GM21423 (cell line): ENCODE data around the gene SFTPB.
"Not testable (repeated sequence)": the region's sequence is repeated elsewhere in the genome, so short reads cannot be mapped to it uniquely, and the experiment has no call there.

Experiments used
- ATAC-seq: cut with Tn5 transposase; IDR thresholded peaks from one replicate; pipeline ENCODE4 v1.9.1; 2021; ENCODE audit warnings: mild to moderate bottlenecking, moderate library complexity; ENCODE audit not compliant: unreplicated experiment

SFTPB gene

GRCh38 chr2:85668009-85668856 is at the start of gene SFTPB:
TSS of gene SFTPB (minus strand) at chr2:85668199. CDS start at chr2:85668183, 16 bp downstream.
- no peak for ATAC-seq

GRCh38 chr2:85717308-85718008 is 49.5 kb upstream of the SFTPB start:
- ATAC-seq: no peak

GRCh38 chr2:85716346-85716914 is 48.4 kb upstream of the SFTPB start:
- ATAC-seq: no peak

- ATAC-seq: no peak
These were observed 46.8 kb upstream of the SFTPB start for GRCh38 chr2:85714841-85715240.

- not testable (repeated sequence) for ATAC-seq
These were observed 46.4 kb upstream of the SFTPB start for GRCh38 chr2:85714421-85714820.

GRCh38 chr2:85713836-85714235 is 45.8 kb upstream of the SFTPB start:
- ATAC-seq: no peak

GRCh38 chr2:85712849-85713612 is 45.0 kb upstream of the SFTPB start:
- no peak for ATAC-seq

- ATAC-seq: no peak
These were observed 44.3 kb upstream of the SFTPB start for GRCh38 chr2:85712336-85712735.

GRCh38 chr2:85711578-85712060 is 43.6 kb upstream of the SFTPB start:
- no peak for ATAC-seq

- ATAC-seq: no peak
These were observed 42.9 kb upstream of the SFTPB start for GRCh38 chr2:85710687-85711577.

- no peak for ATAC-seq
These were observed 41.4 kb upstream of the SFTPB start for GRCh38 chr2:85709401-85709811.

- no peak for ATAC-seq
These were observed 40.6 kb upstream of the SFTPB start for GRCh38 chr2:85708641-85709040.

- peak; percentile 49 for ATAC-seq
These were observed 39.3 kb upstream of the SFTPB start for GRCh38 chr2:85707304-85707703.

- no peak for ATAC-seq
These were observed 38.7 kb upstream of the SFTPB start for GRCh38 chr2:85706599-85707296.

GRCh38 chr2:85706063-85706462 is 38.1 kb upstream of the SFTPB start:
- ATAC-seq: no peak

GRCh38 chr2:85705680-85706039 is 37.7 kb upstream of the SFTPB start:
- ATAC-seq: no peak

- ATAC-seq: peak; percentile 70
These were observed 37.0 kb upstream of the SFTPB start for GRCh38 chr2:85704800-85705679.

GRCh38 chr2:85704038-85704437 is 36.0 kb upstream of the SFTPB start:
- ATAC-seq: no peak
